B cell (primary cell): ENCODE data around the gene MSH2.

Experiments used
- EZH2 ChIP-seq: IDR thresholded peaks from 2 replicates; pipeline ENCODE4 v1.6.1; 2012; ENCODE audit warnings: borderline replicate concordance, low read depth, mild to moderate bottlenecking, moderate library complexity, low read length; ENCODE audit not compliant: insufficient read depth, poor library complexity, severe bottlenecking
- TF ChIP-seq, protein P1 (sequence below): fragments of 200-600 bp; IDR thresholded peaks from one replicate; pipeline ENCODE4 v1.8.0; 2022; ENCODE audit warnings: antibody characterized with exemption, mild to moderate bottlenecking

DNA sequence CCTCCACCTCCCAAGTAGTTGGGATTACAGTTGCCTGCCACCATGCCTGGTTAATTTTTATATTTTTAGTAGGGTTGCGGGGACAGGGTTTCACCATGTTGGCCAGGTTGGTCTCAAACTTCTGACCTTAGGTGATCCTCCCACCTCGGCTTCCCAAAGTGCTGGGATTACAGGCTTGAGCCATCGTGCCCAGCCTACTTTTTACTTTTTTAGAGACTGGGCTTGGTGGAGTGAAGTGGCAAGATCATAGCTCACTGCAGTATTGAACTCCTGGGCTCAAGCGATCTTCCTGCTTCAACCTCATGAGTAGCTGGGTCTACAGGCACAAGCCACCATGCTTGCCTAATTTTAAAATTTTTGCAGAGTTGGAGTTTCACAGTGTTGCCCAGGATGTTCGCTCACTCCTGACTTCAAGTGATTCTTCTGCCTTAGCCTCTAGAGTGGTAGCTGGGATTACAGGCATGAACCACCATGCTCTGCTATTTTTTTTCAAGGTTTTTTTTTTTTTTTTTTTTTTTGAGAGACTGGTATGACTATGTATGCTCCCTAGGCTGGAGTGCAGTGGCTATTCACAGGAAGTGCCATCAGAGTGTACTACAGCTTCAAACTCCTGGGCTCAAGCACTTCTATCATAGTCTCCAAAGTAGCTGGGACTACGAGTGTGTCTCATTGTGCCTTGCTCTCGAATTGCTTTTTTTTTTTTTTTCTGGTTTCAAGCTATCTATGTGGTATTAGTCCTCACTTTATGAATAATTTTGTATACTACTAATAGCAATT lies 11.9 kb downstream of the MSH2 start:
- TF ChIP-seq, protein P1, sequence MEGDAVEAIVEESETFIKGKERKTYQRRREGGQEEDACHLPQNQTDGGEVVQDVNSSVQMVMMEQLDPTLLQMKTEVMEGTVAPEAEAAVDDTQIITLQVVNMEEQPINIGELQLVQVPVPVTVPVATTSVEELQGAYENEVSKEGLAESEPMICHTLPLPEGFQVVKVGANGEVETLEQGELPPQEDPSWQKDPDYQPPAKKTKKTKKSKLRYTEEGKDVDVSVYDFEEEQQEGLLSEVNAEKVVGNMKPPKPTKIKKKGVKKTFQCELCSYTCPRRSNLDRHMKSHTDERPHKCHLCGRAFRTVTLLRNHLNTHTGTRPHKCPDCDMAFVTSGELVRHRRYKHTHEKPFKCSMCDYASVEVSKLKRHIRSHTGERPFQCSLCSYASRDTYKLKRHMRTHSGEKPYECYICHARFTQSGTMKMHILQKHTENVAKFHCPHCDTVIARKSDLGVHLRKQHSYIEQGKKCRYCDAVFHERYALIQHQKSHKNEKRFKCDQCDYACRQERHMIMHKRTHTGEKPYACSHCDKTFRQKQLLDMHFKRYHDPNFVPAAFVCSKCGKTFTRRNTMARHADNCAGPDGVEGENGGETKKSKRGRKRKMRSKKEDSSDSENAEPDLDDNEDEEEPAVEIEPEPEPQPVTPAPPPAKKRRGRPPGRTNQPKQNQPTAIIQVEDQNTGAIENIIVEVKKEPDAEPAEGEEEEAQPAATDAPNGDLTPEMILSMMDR, result no peak
- TF ChIP-seq EZH2, result no peak
